ENCODE data around the gene EGFL6. TPM values are rescaled to one million over a fixed set of nuclear protein-coding genes. Genes with fewer than 3 reads are reported as not detected.
"Not testable (repeated sequence)": the region's sequence is repeated elsewhere in the genome, so short reads cannot be mapped to it uniquely, and the experiment has no call there.

Gene EGFL6
- total RNA-seq, 2 experiments from 2014 or later, result 0.58 to 0.64 TPM

- Mint-ChIP-seq H3K4me3 (no peak overlapping the region), H3K36me3 (no peaks in the 10 kb centered on the region), H3K27me3 (no peaks in the 10 kb centered on the region), H3K4me1 (ENCODE audit: low read depth) (peaks cover 23% of the 10 kb centered on the region), H3K27ac (no peak overlapping the region), H3K9me3 (no peaks in the 10 kb centered on the region)
- intact Hi-C loops (cut with micrococcal nuclease), result loop anchor here (1.0 kb wide), 1 partner anchor 140 kb away; no protein-coding TSS in a partner anchor
- POLR2A ChIA-PET, result no interaction called here
- peak; percentile 62 for DNase-seq
- CTCF ChIA-PET, result interaction anchor here (0.8 to 3.2 kb wide), 16 partner anchors 10 to 700 kb away, joined by 3 to 44 read pairs (median 3); no protein-coding TSS in a partner anchor
Observed at GRCh38 chrX:13646154-13646549, 76.8 kb downstream of the EGFL6 start.

GRCh38 chrX:13647709-13648212 lies 78.4 kb downstream of the EGFL6 start:
- Mint-ChIP-seq H3K27me3 (no peaks in the 10 kb centered on the region), H3K4me1 (ENCODE audit: low read depth) (peaks cover 32% of the 10 kb centered on the region), H3K9me3 (no peaks in the 10 kb centered on the region), H3K27ac (peak overlapping the region; percentile 95), H3K36me3 (no peaks in the 10 kb centered on the region), H3K4me3 (peak overlapping the region; percentile 23)
- ChIA-PET CTCF (no interaction called here), POLR2A (no interaction called here)
- intact Hi-C loops (cut with micrococcal nuclease), result no loop called here
- DNase-seq, result peak; percentile 84

- POLR2A ChIA-PET; H3K36me3 Mint-ChIP-seq; H3K9me3 Mint-ChIP-seq; H3K4me3 Mint-ChIP-seq; DNase-seq; intact Hi-C loops (cut with micrococcal nuclease); H3K27me3 Mint-ChIP-seq; CTCF ChIA-PET: not testable (repeated sequence)
- Mint-ChIP-seq H3K27ac (peak overlapping the region; percentile 95), H3K4me1 (ENCODE audit: low read depth) (peaks cover 32% of the 10 kb centered on the region)
Observed at GRCh38 chrX:13648336-13648735, 78.9 kb downstream of the EGFL6 start.

GRCh38 chrX:13649838-13650237 lies 80.4 kb downstream of the EGFL6 start:
- POLR2A ChIA-PET, result no interaction called here

GRCh38 chrX:13650318-13650717 lies 80.9 kb downstream of the EGFL6 start:
- DNase-seq, result no peak
- no peak overlapping the region for H3K4me3 Mint-ChIP-seq
- POLR2A ChIA-PET, result no interaction called here
- H3K27me3 Mint-ChIP-seq, result no peaks in the 10 kb centered on the region
- no peak overlapping the region for H3K27ac Mint-ChIP-seq
- H3K4me1 Mint-ChIP-seq (ENCODE audit: low read depth), result peaks cover 40% of the 10 kb centered on the region
- CTCF ChIA-PET, result interaction anchor here (1.0 to 1.1 kb wide), 2 partner anchors 99 to 162 kb away, joined by 3 read pairs; no protein-coding TSS in a partner anchor
- intact Hi-C loops (cut with micrococcal nuclease), result loop anchor here (5.0 kb wide), 4 partner anchors 558 to 1687 kb away; partner anchors contain the start of genes PIGA and PRPS2
- no peaks in the 10 kb centered on the region for H3K36me3 Mint-ChIP-seq
- no peaks in the 10 kb centered on the region for H3K9me3 Mint-ChIP-seq

More at GRCh38 chrX:13649838-13650237, 80.4 kb downstream of the EGFL6 start:
- no peak for DNase-seq
- CTCF ChIA-PET, result interaction anchor here (1.0 kb wide), 1 partner anchor 100 kb away, joined by 3 read pairs; no protein-coding TSS in a partner anchor
- H3K27me3 Mint-ChIP-seq, result no peaks in the 10 kb centered on the region
- peaks cover 35% of the 10 kb centered on the region for H3K4me1 Mint-ChIP-seq (ENCODE audit: low read depth)
- no peaks in the 10 kb centered on the region for H3K9me3 Mint-ChIP-seq
- intact Hi-C loops (cut with micrococcal nuclease), result loop anchor here (5.0 kb wide), 4 partner anchors 558 to 1687 kb away; partner anchors contain the start of genes PIGA and PRPS2
- no peak overlapping the region for H3K4me3 Mint-ChIP-seq
- H3K27ac Mint-ChIP-seq, result no peak overlapping the region
- no peaks in the 10 kb centered on the region for H3K36me3 Mint-ChIP-seq

GRCh38 chrX:13651150-13651549 lies 81.7 kb downstream of the EGFL6 start:
- peak overlapping the region; percentile 35 for H3K27ac Mint-ChIP-seq
- no peaks in the 10 kb centered on the region for H3K27me3 Mint-ChIP-seq
- CTCF ChIA-PET, result interaction anchor here (1.1 kb wide), 1 partner anchor 163 kb away, joined by 3 read pairs; no protein-coding TSS in a partner anchor
- DNase-seq, result no peak
- intact Hi-C loops (cut with micrococcal nuclease), result loop anchor here (5.0 kb wide), 4 partner anchors 559 to 1686 kb away; partner anchors contain the start of genes PIGA and PRPS2
- H3K36me3 Mint-ChIP-seq, result no peaks in the 10 kb centered on the region
- H3K4me1 Mint-ChIP-seq (ENCODE audit: low read depth), result peaks cover 38% of the 10 kb centered on the region
- no peak overlapping the region for H3K4me3 Mint-ChIP-seq
- POLR2A ChIA-PET, result no interaction called here
- no peaks in the 10 kb centered on the region for H3K9me3 Mint-ChIP-seq

- intact Hi-C loops (cut with micrococcal nuclease), result loop anchor here (1.0 to 5.0 kb wide), 8 partner anchors 16 to 1685 kb away; partner anchors contain the start of genes PIGA, PRPS2 and RAB9A
- no peak for DNase-seq
- peak overlapping the region; percentile 84 for H3K4me3 Mint-ChIP-seq
- ChIA-PET CTCF (interaction anchor here (1.0 kb wide), 1 partner anchor 83 kb away, joined by 3 read pairs; no protein-coding TSS in a partner anchor), POLR2A (interaction anchor here (1.4 to 2.1 kb wide), 2 partner anchors 36 to 83 kb away, joined by 5 to 9 read pairs; partner anchors contain the start of genes OFD1, RAB9A and TRAPPC2)
- no peaks in the 10 kb centered on the region for H3K9me3 Mint-ChIP-seq
- H3K4me1 Mint-ChIP-seq (ENCODE audit: low read depth), result peaks cover 29% of the 10 kb centered on the region
- no peaks in the 10 kb centered on the region for H3K27me3 Mint-ChIP-seq
- no peaks in the 10 kb centered on the region for H3K36me3 Mint-ChIP-seq
- peak overlapping the region; percentile 93 for H3K27ac Mint-ChIP-seq
Observed at GRCh38 chrX:13652287-13652793, 82.9 kb downstream of the EGFL6 start.

- ChIA-PET POLR2A (interaction anchor here (1.4 to 2.1 kb wide), 2 partner anchors 36 to 82 kb away, joined by 5 to 9 read pairs; partner anchors contain the start of genes OFD1, RAB9A and TRAPPC2), CTCF (interaction anchor here (0.8 to 1.0 kb wide), 3 partner anchors 82 to 379 kb away, joined by 3 read pairs; no protein-coding TSS in a partner anchor)
- Mint-ChIP-seq H3K4me3 (peak within 1 kb of the TSS; percentile 84), H3K4me1 (ENCODE audit: low read depth) (peaks cover 23% of the 10 kb centered on the region), H3K27me3 (no peaks in the 10 kb centered on the region), H3K9me3 (no peaks in the 10 kb centered on the region), H3K27ac (peak within 1 kb of the TSS; percentile 93), H3K36me3 (no peaks in the 10 kb centered on the region)
- intact Hi-C loops (cut with micrococcal nuclease), result loop anchor here (1.0 to 5.0 kb wide), 10 partner anchors 16 to 1684 kb away; partner anchors contain the start of genes GEMIN8, OFD1, PIGA and PRPS2
- peak; percentile 96 for DNase-seq
Observed at GRCh38 chrX:13652850-13653693, 83.7 kb downstream of the EGFL6 start, which contains the start of gene TCEANC. TCEANC (plus strand) TSS chrX:13653141; CDS start chrX:13662509, 9,368 bp downstream.

GRCh38 chrX:13654116-13654515 lies 84.7 kb downstream of the EGFL6 start:
- DNase-seq, result no peak
- POLR2A ChIA-PET, result interaction anchor here (1.4 to 2.1 kb wide), 2 partner anchors 35 to 81 kb away, joined by 5 to 9 read pairs; partner anchors contain the start of genes OFD1, RAB9A and TRAPPC2
- no peaks in the 10 kb centered on the region for H3K27me3 Mint-ChIP-seq
- H3K9me3 Mint-ChIP-seq, result no peaks in the 10 kb centered on the region
- intact Hi-C loops (cut with micrococcal nuclease), result loop anchor here (5.0 kb wide), 4 partner anchors 562 to 1683 kb away; partner anchors contain the start of genes PIGA and PRPS2
- H3K36me3 Mint-ChIP-seq, result no peaks in the 10 kb centered on the region
- H3K4me3 Mint-ChIP-seq, result no peak overlapping the region
- peaks cover 24% of the 10 kb centered on the region for H3K4me1 Mint-ChIP-seq (ENCODE audit: low read depth)
- CTCF ChIA-PET, result interaction anchor here (0.6 to 1.0 kb wide), 3 partner anchors 93 to 378 kb away, joined by 3 read pairs; no protein-coding TSS in a partner anchor
- H3K27ac Mint-ChIP-seq, result peak overlapping the region; percentile 45

GRCh38 chrX:13655674-13656073 lies 86.3 kb downstream of the EGFL6 start:
- DNase-seq, result no peak

GRCh38 chrX:13658602-13659001 lies 89.2 kb downstream of the EGFL6 start:
- H3K27ac Mint-ChIP-seq, result peak overlapping the region; percentile 33
- no peak overlapping the region for H3K4me3 Mint-ChIP-seq
- ChIA-PET CTCF (interaction anchor here (1.0 to 1.8 kb wide), 9 partner anchors 30 to 373 kb away, joined by 3 to 6 read pairs (median 5); partner anchors contain the start of genes GEMIN8, OFD1 and TRAPPC2), POLR2A (no interaction called here)
- no peaks in the 10 kb centered on the region for H3K27me3 Mint-ChIP-seq
- no peak for DNase-seq
- no peaks in the 10 kb centered on the region for H3K9me3 Mint-ChIP-seq
- H3K36me3 Mint-ChIP-seq, result peaks cover 3% of the 10 kb centered on the region
- peaks cover 28% of the 10 kb centered on the region for H3K4me1 Mint-ChIP-seq (ENCODE audit: low read depth)
- intact Hi-C loops (cut with micrococcal nuclease), result loop anchor here (1.0 to 2.0 kb wide), 3 partner anchors 30 to 372 kb away; no protein-coding TSS in a partner anchor

More at GRCh38 chrX:13655674-13656073, 86.3 kb downstream of the EGFL6 start:
- H3K4me3 Mint-ChIP-seq, result no peak overlapping the region
- no peaks in the 10 kb centered on the region for H3K9me3 Mint-ChIP-seq
- CTCF ChIA-PET, result interaction anchor here (0.8 to 0.9 kb wide), 2 partner anchors 9 to 33 kb away, joined by 3 to 4 read pairs; partner anchors contain the start of gene RAB9A
- H3K4me1 Mint-ChIP-seq (ENCODE audit: low read depth), result peaks cover 26% of the 10 kb centered on the region
- H3K27me3 Mint-ChIP-seq, result no peaks in the 10 kb centered on the region
- no peak overlapping the region for H3K27ac Mint-ChIP-seq
- intact Hi-C loops (cut with micrococcal nuclease), result no loop called here
- POLR2A ChIA-PET, result no interaction called here
- no peaks in the 10 kb centered on the region for H3K36me3 Mint-ChIP-seq
